Measurements from ENCODE around the gene TBCA. TPM values are rescaled to one million over a fixed set of nuclear protein-coding genes. Genes with fewer than 3 reads are reported as not detected.

Gene TBCA
- total and polyA plus RNA-seq, 2 of the 13 experiments (the other 11 are each of a cell fraction or from before 2014, with no cell fraction given): 93.8 to 309 TPM

DNA sequence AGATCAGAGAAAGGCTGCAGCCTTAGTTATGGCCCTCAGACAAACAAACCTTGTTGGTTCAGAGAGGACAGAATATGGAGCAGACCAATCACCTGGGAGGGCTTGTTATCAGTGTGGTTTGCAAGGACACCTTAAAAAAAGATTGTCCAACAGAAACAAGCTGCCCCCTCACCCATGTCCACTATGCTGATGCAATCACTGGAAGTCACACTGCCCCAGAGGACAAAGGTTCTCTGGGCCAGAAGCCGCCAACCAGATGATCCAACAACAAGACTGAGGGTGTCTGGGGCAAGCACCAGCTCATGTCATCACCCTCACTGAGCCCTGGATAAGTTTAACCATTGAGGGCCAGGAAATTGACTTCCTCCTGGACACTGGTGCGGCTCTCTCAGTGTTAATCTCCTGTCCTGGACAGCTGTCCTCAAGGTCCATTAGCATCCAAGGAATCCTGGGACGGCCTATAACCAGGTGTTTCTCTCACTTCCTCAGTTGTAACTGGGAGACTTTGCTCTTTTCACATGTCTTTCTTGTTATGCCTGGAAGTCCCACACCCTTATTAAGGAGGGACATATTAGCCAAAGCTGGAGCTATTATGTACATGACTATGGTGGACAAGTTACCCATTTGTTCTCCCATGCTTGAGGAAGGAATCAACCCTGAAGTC lies 36.9 kb upstream of the TBCA start (continued):
- TF ChIP-seq, protein P1, sequence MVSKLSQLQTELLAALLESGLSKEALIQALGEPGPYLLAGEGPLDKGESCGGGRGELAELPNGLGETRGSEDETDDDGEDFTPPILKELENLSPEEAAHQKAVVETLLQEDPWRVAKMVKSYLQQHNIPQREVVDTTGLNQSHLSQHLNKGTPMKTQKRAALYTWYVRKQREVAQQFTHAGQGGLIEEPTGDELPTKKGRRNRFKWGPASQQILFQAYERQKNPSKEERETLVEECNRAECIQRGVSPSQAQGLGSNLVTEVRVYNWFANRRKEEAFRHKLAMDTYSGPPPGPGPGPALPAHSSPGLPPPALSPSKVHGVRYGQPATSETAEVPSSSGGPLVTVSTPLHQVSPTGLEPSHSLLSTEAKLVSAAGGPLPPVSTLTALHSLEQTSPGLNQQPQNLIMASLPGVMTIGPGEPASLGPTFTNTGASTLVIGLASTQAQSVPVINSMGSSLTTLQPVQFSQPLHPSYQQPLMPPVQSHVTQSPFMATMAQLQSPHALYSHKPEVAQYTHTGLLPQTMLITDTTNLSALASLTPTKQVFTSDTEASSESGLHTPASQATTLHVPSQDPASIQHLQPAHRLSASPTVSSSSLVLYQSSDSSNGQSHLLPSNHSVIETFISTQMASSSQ (IDR thresholded peaks at IDR 0.05; ENCODE audit: low read depth): peak; percentile 54; the same call in 1 of the 2 replicates
- TF ChIP-seq, protein P1 (CRISPR knock-in tag; IDR thresholded peaks at IDR 0.05; ENCODE audit: borderline replicate concordance): peak; percentile 46; the same call in 1 of the 2 replicates
- peak; percentile 53; the same call in 1 of the 2 replicates for TF ChIP-seq TCF7 (IDR thresholded peaks at IDR 0.05; ENCODE audit: low read depth)
- peak; percentile 78 for TF ChIP-seq KDM6A (CRISPR knock-in tag; IDR thresholded peaks at IDR 0.05; ENCODE audit: low read depth)
- TF ChIP-seq KDM4B (CRISPR knock-in tag; IDR thresholded peaks at IDR 0.05): 0 out of 2 replicates have a peak, but pooled peaks have one; percentile 31
- TF ChIP-seq ZNF883 (CRISPR knock-in tag; IDR thresholded peaks at IDR 0.05; ENCODE audit: not compliant biosample characterization): no peak
- no peak; the same call in 1 of the 2 replicates for TF ChIP-seq NFIC (IDR thresholded peaks at IDR 0.05; ENCODE audit: low read length)
- TF ChIP-seq ZNF773 (CRISPR knock-in tag; IDR thresholded peaks at IDR 0.05; ENCODE audit: borderline replicate concordance): 0 out of 2 replicates have a peak, but pooled peaks have one; percentile 16
- TF ChIP-seq, protein P2, sequence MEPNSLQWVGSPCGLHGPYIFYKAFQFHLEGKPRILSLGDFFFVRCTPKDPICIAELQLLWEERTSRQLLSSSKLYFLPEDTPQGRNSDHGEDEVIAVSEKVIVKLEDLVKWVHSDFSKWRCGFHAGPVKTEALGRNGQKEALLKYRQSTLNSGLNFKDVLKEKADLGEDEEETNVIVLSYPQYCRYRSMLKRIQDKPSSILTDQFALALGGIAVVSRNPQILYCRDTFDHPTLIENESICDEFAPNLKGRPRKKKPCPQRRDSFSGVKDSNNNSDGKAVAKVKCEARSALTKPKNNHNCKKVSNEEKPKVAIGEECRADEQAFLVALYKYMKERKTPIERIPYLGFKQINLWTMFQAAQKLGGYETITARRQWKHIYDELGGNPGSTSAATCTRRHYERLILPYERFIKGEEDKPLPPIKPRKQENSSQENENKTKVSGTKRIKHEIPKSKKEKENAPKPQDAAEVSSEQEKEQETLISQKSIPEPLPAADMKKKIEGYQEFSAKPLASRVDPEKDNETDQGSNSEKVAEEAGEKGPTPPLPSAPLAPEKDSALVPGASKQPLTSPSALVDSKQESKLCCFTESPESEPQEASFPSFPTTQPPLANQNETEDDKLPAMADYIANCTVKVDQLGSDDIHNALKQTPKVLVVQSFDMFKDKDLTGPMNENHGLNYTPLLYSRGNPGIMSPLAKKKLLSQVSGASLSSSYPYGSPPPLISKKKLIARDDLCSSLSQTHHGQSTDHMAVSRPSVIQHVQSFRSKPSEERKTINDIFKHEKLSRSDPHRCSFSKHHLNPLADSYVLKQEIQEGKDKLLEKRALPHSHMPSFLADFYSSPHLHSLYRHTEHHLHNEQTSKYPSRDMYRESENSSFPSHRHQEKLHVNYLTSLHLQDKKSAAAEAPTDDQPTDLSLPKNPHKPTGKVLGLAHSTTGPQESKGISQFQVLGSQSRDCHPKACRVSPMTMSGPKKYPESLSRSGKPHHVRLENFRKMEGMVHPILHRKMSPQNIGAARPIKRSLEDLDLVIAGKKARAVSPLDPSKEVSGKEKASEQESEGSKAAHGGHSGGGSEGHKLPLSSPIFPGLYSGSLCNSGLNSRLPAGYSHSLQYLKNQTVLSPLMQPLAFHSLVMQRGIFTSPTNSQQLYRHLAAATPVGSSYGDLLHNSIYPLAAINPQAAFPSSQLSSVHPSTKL (CRISPR knock-in tag; IDR thresholded peaks at IDR 0.05): peak; percentile 89
- TF ChIP-seq, protein P3, sequence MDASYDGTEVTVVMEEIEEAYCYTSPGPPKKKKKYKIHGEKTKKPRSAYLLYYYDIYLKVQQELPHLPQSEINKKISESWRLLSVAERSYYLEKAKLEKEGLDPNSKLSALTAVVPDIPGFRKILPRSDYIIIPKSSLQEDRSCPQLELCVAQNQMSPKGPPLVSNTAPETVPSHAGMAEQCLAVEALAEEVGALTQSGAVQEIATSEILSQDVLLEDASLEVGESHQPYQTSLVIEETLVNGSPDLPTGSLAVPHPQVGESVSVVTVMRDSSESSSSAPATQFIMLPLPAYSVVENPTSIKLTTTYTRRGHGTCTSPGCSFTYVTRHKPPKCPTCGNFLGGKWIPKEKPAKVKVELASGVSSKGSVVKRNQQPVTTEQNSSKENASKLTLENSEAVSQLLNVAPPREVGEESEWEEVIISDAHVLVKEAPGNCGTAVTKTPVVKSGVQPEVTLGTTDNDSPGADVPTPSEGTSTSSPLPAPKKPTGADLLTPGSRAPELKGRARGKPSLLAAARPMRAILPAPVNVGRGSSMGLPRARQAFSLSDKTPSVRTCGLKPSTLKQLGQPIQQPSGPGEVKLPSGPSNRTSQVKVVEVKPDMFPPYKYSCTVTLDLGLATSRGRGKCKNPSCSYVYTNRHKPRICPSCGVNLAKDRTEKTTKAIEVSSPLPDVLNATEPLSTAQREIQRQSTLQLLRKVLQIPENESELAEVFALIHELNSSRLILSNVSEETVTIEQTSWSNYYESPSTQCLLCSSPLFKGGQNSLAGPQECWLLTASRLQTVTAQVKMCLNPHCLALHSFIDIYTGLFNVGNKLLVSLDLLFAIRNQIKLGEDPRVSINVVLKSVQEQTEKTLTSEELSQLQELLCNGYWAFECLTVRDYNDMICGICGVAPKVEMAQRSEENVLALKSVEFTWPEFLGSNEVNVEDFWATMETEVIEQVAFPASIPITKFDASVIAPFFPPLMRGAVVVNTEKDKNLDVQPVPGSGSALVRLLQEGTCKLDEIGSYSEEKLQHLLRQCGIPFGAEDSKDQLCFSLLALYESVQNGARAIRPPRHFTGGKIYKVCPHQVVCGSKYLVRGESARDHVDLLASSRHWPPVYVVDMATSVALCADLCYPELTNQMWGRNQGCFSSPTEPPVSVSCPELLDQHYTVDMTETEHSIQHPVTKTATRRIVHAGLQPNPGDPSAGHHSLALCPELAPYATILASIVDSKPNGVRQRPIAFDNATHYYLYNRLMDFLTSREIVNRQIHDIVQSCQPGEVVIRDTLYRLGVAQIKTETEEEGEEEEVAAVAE (CRISPR knock-in tag; IDR thresholded peaks at IDR 0.05; ENCODE audit: borderline replicate concordance): 0 out of 2 replicates have a peak, but pooled peaks have one; percentile 31
- TF ChIP-seq, protein P4, sequence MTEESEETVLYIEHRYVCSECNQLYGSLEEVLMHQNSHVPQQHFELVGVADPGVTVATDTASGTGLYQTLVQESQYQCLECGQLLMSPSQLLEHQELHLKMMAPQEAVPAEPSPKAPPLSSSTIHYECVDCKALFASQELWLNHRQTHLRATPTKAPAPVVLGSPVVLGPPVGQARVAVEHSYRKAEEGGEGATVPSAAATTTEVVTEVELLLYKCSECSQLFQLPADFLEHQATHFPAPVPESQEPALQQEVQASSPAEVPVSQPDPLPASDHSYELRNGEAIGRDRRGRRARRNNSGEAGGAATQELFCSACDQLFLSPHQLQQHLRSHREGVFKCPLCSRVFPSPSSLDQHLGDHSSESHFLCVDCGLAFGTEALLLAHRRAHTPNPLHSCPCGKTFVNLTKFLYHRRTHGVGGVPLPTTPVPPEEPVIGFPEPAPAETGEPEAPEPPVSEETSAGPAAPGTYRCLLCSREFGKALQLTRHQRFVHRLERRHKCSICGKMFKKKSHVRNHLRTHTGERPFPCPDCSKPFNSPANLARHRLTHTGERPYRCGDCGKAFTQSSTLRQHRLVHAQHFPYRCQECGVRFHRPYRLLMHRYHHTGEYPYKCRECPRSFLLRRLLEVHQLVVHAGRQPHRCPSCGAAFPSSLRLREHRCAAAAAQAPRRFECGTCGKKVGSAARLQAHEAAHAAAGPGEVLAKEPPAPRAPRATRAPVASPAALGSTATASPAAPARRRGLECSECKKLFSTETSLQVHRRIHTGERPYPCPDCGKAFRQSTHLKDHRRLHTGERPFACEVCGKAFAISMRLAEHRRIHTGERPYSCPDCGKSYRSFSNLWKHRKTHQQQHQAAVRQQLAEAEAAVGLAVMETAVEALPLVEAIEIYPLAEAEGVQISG (CRISPR knock-in tag; IDR thresholded peaks at IDR 0.05): peak; percentile 85

All from HepG2 (cell line).